Activated CD4-positive, alpha-beta T cell treated with anti-CD3 and anti-CD28 coated beads, Interleukin-2, amount 50 U/mL, for 24 hours (primary cell): ENCODE data around the gene PPP1R37.

Experiments
- DNase-seq, 2 donors: peaks; one replicate each; pipeline ENCODE4 v3.0.0-alpha.2; 2020; ENCODE audit warnings: low read depth in 1 of 2, low spot score in 1 of 2

PPP1R37 gene

GRCh38 chr19:45135176-45135885 lies 42.4 kb downstream of the PPP1R37 start:
- DNase-seq: no peak

- no peak for DNase-seq
Observed at GRCh38 chr19:45136507-45137178, 43.7 kb downstream of the PPP1R37 start.

- DNase-seq: no peak
Observed at GRCh38 chr19:45137179-45137761, 44.3 kb downstream of the PPP1R37 start.

- no peak for DNase-seq
Observed at GRCh38 chr19:45138303-45138751, 45.3 kb downstream of the PPP1R37 start.

GRCh38 chr19:45139286-45140143 lies 46.5 kb downstream of the PPP1R37 start:
- no peak for DNase-seq

GRCh38 chr19:45140144-45140503 lies 47.1 kb downstream of the PPP1R37 start:
- no peak for DNase-seq

GRCh38 chr19:45140533-45140932 lies 47.6 kb downstream of the PPP1R37 start:
- no peak for DNase-seq

GRCh38 chr19:45141203-45141900 lies 48.4 kb downstream of the PPP1R37 start:
- no peak for DNase-seq

- no peak for DNase-seq
Observed at GRCh38 chr19:45142016-45142725, 49.2 kb downstream of the PPP1R37 start.

- no peak for DNase-seq
Observed at GRCh38 chr19:45142726-45143110, 49.7 kb downstream of the PPP1R37 start.

- DNase-seq: no peak
Observed at GRCh38 chr19:45144431-45145269, 51.7 kb downstream of the PPP1R37 start.

GRCh38 chr19:45145270-45146189 lies 52.6 kb downstream of the PPP1R37 start:
- DNase-seq: no peak

GRCh38 chr19:45146251-45146650 lies 53.3 kb downstream of the PPP1R37 start:
- no peak for DNase-seq

- DNase-seq: no peak
Observed at GRCh38 chr19:45146741-45147205, 53.8 kb downstream of the PPP1R37 start.

GRCh38 chr19:45147835-45148676 lies 55.1 kb downstream of the PPP1R37 start:
- DNase-seq: no peak

GRCh38 chr19:45149129-45149528 lies 56.1 kb downstream of the PPP1R37 start:
- no peak for DNase-seq

- no peak for DNase-seq
Observed at GRCh38 chr19:45150180-45150579, 57.2 kb downstream of the PPP1R37 start.
